CD4-positive, alpha-beta T cell treated with Interleukin-10 for 1 hour (primary cell): Measurements from ENCODE around the gene STARD3.

ENCODE experiments used
- DNase-seq: peaks from one replicate; pipeline ENCODE4 v3.0.0-alpha.2; 2020

STARD3 gene

DNA sequence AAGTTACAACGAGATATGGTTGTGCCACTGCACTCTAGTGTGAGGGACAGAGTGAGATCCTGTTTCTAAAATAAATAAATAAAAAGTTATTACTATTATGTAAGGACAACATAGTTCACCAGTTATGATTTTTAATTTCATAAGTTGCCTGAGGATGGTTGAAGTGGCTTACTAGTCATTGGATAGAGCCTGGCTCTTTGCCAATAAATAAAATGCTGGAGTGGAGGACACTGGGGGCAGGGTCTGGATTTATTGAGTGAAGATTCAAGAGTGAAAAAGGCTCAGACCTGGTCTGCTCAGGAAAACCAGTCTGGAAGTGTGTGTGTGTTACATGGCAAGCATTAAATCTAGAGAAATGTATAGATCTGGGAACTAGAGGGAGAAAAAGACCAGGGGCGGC lies 2.1 kb downstream of the STARD3 start:
- no peak for DNase-seq

DNA sequence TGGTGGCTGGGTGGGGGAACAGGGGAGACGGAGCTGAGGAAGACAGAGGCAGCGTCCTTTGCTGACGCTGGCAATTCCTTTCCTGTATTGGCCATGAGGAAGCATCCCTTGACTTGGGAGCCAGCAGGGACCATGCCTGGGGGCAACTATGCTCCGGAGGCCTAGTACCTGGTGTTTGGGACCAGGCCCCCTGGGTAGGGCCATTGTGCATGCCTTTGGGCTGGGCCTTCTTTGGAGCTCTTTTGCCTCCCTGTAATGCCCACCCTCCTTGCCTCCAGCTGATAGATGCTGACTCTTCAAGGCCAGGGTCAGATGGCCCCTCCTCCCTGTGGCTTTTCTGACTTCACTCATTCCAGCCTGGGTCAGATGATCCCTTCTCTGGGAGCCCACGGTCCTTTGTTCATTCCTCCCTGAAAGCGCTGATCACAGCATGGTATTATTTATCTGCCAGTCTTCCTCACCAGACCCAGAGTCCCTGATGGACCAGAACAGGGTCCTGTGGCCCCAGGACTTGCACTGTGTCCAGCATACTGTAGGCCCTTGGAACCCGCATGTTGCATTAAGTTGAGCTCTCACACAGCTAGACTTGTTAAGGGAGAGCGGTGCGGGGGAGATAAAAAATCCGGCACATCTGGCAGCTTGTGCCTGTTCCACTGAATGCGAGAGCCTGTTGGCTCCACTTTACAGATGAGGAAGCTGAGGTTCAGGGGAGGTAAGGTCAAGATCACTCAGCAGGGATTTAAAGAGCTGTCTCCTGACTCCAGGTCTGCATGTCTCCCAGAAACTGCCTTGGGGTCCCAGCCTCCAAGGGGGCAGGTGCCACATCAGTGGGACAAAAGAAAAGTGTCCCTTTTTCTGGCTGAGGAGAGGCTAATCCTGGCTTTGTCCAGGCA lies 2.9 kb downstream of the STARD3 start:
- DNase-seq: no peak

DNA sequence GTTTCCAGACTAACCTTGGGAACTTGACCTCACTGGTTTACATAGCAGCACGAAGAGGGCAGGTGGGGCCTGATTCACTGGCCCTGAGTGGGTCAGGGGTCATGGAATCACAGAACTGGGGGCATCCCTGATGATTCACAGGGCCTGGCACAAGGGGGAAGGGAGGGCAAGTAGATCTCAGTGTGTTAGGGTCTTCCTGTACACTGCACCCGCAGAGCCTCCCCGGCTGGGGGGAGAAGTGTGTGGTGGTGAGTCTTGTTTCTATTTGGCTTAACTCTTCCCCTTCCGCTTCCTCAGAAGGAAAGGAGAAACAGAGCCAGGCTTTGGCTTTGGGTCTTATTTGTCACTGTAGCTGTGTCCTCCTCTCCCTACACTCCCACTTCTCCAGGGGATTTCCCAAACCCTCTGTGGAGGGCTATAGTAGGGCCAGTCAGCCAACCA lies 3.7 kb downstream of the STARD3 start:
- DNase-seq: no peak

- DNase-seq: no peak
Measured at GRCh38 chr17:39641097-39641496, 4.2 kb downstream of the STARD3 start.

DNA sequence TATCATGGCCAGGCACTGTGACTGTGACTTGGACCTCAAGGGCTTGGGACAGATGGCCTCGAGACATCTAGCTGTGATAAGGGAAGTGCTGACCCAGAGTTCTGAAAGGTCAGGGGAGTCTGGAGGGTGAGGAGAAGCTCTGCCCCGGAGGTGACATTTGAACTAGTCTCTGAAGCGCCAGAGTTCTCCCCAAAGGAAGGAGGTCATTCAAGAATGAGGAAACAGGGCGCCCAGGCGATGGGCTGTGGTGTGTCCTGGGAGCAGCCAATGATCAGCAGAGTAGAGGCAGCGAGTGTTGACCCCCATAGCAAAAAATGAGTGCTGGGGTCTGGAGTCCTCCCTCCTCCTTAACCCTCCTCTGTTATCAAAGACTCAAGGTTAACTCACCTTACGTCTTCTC lies 4.9 kb downstream of the STARD3 start:
- DNase-seq: no peak

DNA sequence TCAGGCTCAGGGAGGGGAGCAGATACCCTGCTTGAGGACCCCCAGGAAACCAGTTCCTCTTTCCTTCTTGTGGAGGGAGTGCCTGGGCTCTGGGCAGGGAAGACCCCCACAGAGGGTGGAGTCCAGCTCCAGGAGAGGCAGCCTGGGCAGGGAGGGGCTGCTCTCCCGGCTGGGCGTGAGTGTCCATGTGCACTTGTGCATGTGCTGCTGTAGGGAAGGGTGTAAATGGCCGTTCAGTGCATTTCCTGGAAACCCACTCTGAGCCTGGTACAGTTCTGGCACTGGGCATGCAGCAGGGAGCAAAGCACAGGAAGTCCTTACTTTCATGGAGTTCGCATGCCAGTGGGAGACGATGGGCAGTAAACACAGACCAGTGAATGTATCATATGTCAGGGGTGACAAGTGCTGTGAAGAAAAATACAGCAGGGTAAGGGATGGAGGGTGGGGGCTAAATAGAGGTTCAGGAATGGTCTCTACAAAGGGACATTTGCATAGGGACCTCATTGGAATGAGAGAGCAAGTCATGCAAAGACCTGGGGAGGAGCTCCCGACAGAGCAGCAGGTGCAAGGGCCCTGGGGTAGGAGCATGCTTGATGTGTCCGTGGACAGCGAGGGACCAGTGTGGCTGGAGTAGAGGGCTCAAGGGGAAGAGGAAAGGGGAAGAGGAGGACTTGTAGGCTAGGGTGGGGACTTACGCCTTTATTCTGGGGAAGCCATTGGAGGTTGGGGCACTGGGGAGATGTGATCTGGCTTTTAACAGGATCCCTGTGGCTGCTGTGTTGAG lies 5.5 kb downstream of the STARD3 start:
- no peak for DNase-seq

DNA sequence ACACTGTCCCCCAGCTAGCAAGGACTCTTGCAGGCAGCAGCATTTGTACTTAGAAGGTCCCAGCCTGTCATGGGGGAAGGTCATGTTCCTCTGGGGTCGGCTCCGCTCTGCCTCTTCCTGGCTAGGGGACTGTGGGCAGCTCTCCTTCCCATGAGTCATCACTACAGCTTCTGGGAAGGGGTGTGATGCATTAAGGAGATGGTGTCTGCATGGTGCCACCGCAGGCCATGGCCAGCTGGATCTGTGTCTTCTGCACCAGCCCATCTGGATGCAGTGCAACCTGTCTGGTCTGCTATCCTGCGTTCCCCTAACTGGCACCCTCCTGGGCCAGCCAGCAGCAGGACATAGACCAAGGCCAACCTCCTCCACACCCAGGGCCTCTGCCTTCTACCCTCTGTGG lies 6.3 kb downstream of the STARD3 start:
- DNase-seq: no peak

GRCh38 chr17:39647256-39647655 lies 10.3 kb downstream of the STARD3 start:
- DNase-seq: no peak

- DNase-seq: no peak
Measured at GRCh38 chr17:39648616-39649366, 11.8 kb downstream of the STARD3 start.

DNA sequence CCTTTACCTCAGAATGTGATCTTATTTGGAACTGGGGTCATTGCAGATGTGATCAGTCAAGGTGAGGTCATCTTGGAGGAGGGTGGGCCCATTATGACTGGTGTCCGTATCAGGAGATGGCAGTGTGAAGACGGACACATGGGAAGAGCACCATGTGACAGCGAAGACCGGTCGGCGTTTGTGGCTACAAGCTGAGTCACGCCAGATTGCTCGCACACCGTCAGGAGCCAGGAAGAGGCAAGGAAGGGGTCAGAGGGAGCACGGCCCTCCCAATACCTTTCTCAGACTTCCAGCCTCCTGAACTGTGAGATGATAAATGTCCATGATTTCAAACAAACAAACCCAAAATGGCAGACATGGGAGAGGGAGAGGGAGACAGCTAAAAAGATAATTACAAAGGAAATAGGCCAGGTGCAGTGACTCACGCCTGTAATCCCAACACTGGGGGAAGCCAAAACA lies 13.2 kb downstream of the STARD3 start:
- no peak for DNase-seq

- no peak for DNase-seq
Measured at GRCh38 chr17:39651923-39652586, 15.1 kb downstream of the STARD3 start.

- no peak for DNase-seq
Measured at GRCh38 chr17:39652587-39653315, 15.8 kb downstream of the STARD3 start.

DNA sequence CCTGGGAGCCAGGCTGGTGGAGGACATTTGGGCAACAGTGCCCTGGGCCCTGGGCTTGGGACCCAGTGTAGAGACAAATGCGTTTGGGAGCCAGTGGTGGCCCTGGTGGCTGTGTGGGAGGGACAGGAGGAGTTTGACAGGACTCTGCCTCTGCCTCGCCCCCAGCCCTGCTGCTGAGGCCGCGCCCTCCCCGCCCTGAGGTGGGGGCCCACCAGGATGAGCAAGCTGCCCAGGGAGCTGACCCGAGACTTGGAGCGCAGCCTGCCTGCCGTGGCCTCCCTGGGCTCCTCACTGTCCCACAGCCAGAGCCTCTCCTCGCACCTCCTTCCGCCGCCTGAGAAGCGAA lies 16.3 kb downstream of the STARD3 start:
- no peak for DNase-seq

DNA sequence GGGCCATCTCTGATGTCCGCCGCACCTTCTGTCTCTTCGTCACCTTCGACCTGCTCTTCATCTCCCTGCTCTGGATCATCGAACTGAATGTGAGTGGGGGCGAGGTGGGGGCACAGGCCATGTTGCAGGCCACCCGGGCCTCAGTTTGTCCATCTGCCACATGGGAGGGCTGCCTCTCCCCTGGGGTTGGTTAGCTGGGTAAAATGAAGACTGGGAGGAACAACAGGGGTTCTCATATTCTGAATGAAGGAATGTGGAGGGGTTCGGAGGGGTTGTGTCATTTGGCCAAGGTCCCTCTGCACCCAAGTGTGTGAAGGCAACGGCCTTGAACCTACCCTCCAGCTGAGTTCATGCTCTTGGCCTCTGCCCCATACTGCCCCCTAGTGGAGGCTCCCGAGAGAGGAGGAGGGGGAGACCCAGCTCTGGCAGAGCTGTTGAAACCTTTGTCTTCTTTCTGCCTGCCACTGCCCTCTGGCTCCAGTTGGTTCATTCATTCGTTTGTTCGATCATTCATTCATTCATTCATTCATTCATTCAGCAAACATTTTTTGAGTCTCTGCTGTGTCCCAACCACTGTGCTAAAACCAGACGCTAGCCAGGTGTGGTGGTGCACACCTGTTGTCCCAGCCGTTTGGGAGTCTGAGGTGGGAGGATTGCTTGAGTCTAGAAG lies 16.9 kb downstream of the STARD3 start:
- peak; percentile 82 for DNase-seq

- DNase-seq: no peak
Measured at GRCh38 chr17:39655105-39655504, 18.2 kb downstream of the STARD3 start.

- no peak for DNase-seq
Measured at GRCh38 chr17:39658346-39658745, 21.4 kb downstream of the STARD3 start.

- DNase-seq: no peak
Measured at GRCh38 chr17:39658760-39659159, 21.8 kb downstream of the STARD3 start.

- DNase-seq: no peak
Measured at GRCh38 chr17:39659279-39660010, 22.5 kb downstream of the STARD3 start.

DNA sequence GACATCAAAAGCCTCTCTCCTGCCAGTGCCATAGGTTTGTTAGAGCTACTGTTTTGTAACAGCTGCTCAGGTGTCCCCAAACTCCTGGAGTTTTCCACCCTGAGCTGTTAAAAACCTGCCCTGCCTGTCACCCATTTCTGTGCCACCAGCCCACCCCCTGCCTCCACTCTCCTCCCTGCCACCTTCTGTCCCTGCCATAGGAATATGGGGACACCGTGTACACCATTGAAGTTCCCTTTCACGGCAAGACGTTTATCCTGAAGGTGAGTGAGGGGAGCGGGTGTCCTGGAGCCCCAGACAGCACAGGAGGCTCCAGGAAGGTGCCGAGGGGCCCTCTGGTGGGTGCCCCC lies 23.0 kb downstream of the STARD3 start:
- DNase-seq: no peak
